Lower leg skin (tissue), 4 donors: Measurements from ENCODE around the gene C19orf47. TPM values are rescaled to one million over a fixed set of nuclear protein-coding genes. Genes with fewer than 3 reads are reported as not detected.
"Not testable (repeated sequence)": the region's sequence is repeated elsewhere in the genome, so short reads cannot be mapped to it uniquely, and the experiment has no call there.

Experiments used
- DNase-seq, 2 donors: peaks; one replicate each; pipeline ENCODE4 v3.0.0-alpha.2; 2019; ENCODE audit warnings: low spot score in 2 of 2
- H3K4me3 ChIP-seq: fragments of 200-600 bp; sonication (generic); 2 replicates; pipeline ENCODE4 v1.5.1; 2017; ENCODE audit warnings: mild to moderate bottlenecking, low read depth; ENCODE audit not compliant: poor library complexity, severe bottlenecking
- POLR2A ChIP-seq, 2 donors: fragments of 450-650 bp; IDR thresholded peaks; one replicate each; pipeline ENCODE4 v1.6.1; 2016 to 2017; ENCODE audit warnings: antibody characterized with exemption in 2 of 2, mild to moderate bottlenecking in 1 of 2, moderate library complexity in 1 of 2
- WGBS, 2 donors: methylation state at CpG; one replicate each; pipeline ENCODE4 v1.1.5; 2018; 5-methylcytosine and 5-hydroxymethylcytosine counted together
- intact Hi-C: fragments of 100-400 bp; cut with DNase I; formaldehyde crosslinking; loops from one replicate; pipeline ENCODE4 v1.15.0; 2023; ENCODE audit warnings: low total_unique reads
- total RNA-seq, 4 donors: library from RNA; depleted of rRNA; stranded (reverse); fragments of >200 nt; gene quantifications; one replicate each; pipeline ENCODE4 v1.1.0, GENCODE V29; 2016
- TF ChIP-seq, protein P1 (sequence below), 3 donors: fragments of 450-650 bp; IDR thresholded peaks; one replicate each; pipeline ENCODE4 v1.5.1; 2016; ENCODE audit warnings: antibody characterized with exemption in 3 of 3, mild to moderate bottlenecking in 3 of 3, moderate library complexity in 2 of 3

Gene C19orf47
- total RNA-seq, 4 donors from 2014 or later = 10.5 to 29.5 (median 13.1) TPM

DNA sequence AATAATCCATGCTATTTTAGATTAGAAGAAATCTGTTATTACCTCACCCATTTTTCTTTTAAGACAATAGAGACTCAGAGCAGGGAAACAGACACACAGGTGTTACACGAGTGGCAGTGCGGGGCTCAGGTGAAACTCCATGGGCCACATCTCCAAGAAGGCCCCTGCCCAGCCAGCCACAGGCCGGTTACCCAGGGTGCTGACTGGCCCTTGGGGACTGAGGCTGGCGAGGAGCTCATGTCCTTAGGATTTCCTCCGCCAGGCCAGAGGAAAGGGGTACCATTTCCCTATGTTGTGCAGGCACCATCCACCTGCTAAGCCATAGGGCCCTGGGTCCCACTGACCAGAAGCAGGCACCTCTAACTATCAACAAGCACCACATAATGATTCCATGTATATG is 10.6 kb downstream of the C19orf47 start:
- no peak overlapping the region for H3K4me3 ChIP-seq
- DNase-seq = no peak
- TF ChIP-seq POLR2A (IDR thresholded peaks at IDR 0.05) = no peak
- TF ChIP-seq, protein P1, sequence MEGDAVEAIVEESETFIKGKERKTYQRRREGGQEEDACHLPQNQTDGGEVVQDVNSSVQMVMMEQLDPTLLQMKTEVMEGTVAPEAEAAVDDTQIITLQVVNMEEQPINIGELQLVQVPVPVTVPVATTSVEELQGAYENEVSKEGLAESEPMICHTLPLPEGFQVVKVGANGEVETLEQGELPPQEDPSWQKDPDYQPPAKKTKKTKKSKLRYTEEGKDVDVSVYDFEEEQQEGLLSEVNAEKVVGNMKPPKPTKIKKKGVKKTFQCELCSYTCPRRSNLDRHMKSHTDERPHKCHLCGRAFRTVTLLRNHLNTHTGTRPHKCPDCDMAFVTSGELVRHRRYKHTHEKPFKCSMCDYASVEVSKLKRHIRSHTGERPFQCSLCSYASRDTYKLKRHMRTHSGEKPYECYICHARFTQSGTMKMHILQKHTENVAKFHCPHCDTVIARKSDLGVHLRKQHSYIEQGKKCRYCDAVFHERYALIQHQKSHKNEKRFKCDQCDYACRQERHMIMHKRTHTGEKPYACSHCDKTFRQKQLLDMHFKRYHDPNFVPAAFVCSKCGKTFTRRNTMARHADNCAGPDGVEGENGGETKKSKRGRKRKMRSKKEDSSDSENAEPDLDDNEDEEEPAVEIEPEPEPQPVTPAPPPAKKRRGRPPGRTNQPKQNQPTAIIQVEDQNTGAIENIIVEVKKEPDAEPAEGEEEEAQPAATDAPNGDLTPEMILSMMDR (IDR thresholded peaks at IDR 0.05) = no peak
- 92% methylated on average over 5 of the region's 5 CpGs for WGBS, 2 donors
- intact Hi-C loops = no loop called here

DNA sequence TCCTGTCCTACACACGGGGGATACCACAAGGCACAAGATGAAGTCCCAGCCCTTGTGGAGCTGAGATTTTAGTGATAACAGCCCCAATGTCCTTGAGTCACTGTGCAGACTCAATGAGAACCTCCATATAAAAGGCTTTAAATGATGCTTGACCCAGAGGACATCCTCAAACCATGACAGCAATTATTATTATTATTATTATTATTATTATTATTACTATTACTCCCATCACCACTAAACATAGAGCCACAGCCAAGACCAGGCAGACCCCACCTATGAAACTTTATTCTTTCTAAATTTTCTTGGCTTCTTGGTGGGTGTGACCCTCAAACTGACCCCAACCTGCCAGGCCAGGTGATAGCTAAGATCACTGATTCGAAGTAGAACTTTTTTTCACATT is 11.1 kb downstream of the C19orf47 start:
- 85 to 94% methylated on average over 2 of the region's 2 CpGs for WGBS, 2 donors
- DNase-seq = no peak
- intact Hi-C loops = no loop called here
- TF ChIP-seq POLR2A (IDR thresholded peaks at IDR 0.05) = no peak
- TF ChIP-seq, protein P1 (IDR thresholded peaks at IDR 0.05) = no peak
- no peak overlapping the region for H3K4me3 ChIP-seq

DNA sequence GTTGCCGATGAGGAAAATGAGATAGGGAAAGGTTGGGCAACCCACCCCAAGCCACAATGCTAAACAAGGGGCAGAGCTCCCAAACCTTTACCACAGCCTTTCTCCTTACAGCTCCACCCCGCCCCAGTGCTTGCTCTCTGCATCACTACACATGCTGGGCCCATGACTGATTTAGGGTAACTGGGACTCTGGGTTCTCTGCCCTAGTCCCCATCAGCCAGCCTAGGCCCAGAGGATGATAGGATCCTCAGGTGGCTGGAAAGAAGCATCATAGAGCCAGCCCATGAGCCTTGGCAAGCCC is 11.6 kb downstream of the C19orf47 start:
- intact Hi-C loops = no loop called here
- 94 to 96% methylated on average over 2 of the region's 2 CpGs for WGBS, 2 donors
- H3K4me3 ChIP-seq = no peak overlapping the region
- TF ChIP-seq, protein P1 (IDR thresholded peaks at IDR 0.05) = no peak
- TF ChIP-seq POLR2A (IDR thresholded peaks at IDR 0.05) = no peak
- no peak for DNase-seq

DNA sequence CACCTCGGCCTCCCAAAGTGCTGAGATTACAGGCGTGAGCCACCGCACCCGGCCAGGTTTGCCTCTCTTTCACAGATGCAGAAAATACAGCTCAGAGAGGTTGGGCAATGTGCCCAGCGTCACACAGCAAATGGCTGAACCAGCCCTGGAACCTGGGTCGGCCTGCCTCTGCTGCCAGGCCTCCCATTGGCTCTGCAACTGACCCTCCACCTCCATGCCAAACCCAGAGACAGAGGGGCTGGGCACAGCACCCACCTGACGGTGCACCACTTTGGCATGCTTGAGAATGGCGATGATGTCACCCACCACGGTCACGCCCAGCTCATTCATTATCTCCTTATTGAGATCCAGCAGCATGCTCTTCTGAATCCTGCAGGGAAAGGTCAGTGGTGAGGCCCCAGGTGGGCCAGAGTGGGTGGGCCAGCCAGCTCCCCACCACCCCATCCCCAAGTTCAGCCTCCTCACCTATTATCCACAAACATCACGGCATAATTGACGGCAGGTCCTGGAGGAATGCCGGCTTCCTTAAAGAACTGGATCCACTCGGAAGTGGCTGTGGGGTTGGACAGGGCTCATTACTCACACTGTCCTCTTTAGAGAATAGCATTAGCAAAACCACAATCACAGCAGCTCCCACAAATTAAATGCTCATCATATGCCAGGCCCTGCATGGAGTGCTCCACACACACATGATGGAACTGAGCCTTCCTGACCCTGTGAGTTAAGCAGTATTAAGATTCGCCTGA is 12.2 kb downstream of the C19orf47 start:
- intact Hi-C loops = no loop called here

DNA sequence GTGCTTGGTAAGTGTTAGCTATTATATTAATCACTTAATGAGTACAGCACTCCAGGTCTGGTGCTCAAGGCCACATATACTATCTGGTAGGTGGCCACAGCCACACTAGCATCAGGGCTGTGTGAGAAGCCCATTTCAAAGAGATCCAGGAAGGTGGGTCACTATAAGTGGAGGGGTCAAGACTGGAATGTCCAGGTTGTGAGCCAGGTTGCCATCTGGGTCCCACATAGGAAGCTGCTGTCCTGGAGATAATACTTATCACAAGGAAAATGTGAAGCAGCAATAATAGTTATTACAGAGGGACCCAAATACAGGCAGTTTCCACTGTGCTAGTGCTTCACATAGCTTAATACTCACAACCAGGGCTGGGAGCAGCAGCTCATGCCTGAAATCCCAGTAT is 13.1 kb downstream of the C19orf47 start:
- H3K4me3 ChIP-seq = no peak overlapping the region
- no peak for DNase-seq
- intact Hi-C loops = no loop called here
- TF ChIP-seq, protein P1 (IDR thresholded peaks at IDR 0.05) = no peak
- TF ChIP-seq POLR2A (IDR thresholded peaks at IDR 0.05) = no peak

More for the DNA sequence above, 12.2 kb downstream of the C19orf47 start:
- no peak overlapping the region for H3K4me3 ChIP-seq
- TF ChIP-seq, protein P1 (IDR thresholded peaks at IDR 0.05) = no peak
- no peak for TF ChIP-seq POLR2A (IDR thresholded peaks at IDR 0.05)
- 90 to 94% methylated on average over 15 of the region's 15 CpGs for WGBS, 2 donors
- no peak for DNase-seq

DNA sequence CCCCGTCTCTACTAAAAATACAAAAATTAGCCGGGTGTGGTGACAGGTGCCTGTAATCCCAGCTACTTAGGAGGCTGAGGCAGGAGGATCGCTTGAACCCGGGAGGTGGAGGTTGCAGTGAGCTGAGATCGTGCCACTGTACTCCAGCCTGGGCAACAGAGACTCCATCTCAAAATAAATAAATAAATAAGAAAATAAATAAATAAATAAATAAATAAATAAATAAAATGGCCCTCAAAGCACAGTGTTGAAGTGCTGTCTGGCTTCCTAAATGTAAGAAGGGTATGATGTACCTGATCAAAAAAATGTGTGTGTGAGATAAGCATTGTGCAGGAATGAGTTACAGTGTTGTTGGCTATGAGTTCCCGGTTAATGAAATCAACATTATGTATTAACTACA is 15.1 kb downstream of the C19orf47 start:
- H3K4me3 ChIP-seq, intact Hi-C loops, DNase-seq: not testable (repeated sequence)
- WGBS, 2 donors = 93 to 95% methylated on average over 6 of the region's 6 CpGs
